ENCODE results near the gene DAAM1.

DNA sequence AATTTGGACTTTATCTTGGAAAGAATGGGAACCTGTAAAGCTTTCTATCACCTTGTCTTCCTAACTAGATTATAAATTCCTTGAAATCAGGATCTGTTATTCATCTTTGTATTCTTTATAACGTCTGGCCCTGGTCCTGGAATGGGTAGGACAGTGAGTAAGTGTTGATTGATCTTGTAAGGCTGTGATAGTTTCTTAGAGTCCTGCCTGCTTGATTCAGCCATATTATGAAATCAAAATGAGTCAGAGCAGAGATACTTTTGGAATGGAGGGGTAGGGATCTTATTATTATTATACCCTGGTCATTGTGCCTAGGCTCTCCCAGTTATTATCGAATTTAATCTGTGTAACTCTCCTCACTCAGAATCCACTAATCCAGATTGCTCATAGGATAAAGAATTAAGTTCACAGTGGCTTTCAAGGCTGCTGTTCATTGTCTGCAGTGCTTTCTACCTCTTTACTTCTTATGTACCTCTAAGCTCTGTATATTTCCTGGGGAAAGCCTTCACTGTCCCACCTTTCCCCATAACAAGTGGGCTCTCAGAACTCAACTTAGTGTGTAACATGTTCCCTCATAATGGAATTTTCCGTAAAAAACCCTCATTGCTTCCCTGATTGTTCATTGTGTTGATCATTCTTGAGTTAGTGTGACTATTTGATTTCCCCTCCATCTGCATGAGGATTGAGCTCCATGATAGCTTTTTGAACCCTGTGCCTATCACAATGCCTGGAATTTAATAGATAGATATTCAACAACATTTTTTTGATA is 93.3 kb downstream of the DAAM1 start:
- TF ChIP-seq ELF1 (IDR thresholded peaks at IDR 0.05) (no peak), RAD21 (IDR thresholded peaks at IDR 0.05; ENCODE audit: low read length) (no peak)
- TF ChIP-seq, protein P1, sequence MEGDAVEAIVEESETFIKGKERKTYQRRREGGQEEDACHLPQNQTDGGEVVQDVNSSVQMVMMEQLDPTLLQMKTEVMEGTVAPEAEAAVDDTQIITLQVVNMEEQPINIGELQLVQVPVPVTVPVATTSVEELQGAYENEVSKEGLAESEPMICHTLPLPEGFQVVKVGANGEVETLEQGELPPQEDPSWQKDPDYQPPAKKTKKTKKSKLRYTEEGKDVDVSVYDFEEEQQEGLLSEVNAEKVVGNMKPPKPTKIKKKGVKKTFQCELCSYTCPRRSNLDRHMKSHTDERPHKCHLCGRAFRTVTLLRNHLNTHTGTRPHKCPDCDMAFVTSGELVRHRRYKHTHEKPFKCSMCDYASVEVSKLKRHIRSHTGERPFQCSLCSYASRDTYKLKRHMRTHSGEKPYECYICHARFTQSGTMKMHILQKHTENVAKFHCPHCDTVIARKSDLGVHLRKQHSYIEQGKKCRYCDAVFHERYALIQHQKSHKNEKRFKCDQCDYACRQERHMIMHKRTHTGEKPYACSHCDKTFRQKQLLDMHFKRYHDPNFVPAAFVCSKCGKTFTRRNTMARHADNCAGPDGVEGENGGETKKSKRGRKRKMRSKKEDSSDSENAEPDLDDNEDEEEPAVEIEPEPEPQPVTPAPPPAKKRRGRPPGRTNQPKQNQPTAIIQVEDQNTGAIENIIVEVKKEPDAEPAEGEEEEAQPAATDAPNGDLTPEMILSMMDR (IDR thresholded peaks at IDR 0.05): no peak
- TF ChIP-seq, protein P2, sequence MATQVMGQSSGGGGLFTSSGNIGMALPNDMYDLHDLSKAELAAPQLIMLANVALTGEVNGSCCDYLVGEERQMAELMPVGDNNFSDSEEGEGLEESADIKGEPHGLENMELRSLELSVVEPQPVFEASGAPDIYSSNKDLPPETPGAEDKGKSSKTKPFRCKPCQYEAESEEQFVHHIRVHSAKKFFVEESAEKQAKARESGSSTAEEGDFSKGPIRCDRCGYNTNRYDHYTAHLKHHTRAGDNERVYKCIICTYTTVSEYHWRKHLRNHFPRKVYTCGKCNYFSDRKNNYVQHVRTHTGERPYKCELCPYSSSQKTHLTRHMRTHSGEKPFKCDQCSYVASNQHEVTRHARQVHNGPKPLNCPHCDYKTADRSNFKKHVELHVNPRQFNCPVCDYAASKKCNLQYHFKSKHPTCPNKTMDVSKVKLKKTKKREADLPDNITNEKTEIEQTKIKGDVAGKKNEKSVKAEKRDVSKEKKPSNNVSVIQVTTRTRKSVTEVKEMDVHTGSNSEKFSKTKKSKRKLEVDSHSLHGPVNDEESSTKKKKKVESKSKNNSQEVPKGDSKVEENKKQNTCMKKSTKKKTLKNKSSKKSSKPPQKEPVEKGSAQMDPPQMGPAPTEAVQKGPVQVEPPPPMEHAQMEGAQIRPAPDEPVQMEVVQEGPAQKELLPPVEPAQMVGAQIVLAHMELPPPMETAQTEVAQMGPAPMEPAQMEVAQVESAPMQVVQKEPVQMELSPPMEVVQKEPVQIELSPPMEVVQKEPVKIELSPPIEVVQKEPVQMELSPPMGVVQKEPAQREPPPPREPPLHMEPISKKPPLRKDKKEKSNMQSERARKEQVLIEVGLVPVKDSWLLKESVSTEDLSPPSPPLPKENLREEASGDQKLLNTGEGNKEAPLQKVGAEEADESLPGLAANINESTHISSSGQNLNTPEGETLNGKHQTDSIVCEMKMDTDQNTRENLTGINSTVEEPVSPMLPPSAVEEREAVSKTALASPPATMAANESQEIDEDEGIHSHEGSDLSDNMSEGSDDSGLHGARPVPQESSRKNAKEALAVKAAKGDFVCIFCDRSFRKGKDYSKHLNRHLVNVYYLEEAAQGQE (IDR thresholded peaks at IDR 0.05; ENCODE audit: low read depth, low read length): no peak
- TF ChIP-seq, protein P3, sequence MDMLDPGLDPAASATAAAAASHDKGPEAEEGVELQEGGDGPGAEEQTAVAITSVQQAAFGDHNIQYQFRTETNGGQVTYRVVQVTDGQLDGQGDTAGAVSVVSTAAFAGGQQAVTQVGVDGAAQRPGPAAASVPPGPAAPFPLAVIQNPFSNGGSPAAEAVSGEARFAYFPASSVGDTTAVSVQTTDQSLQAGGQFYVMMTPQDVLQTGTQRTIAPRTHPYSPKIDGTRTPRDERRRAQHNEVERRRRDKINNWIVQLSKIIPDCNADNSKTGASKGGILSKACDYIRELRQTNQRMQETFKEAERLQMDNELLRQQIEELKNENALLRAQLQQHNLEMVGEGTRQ (IDR thresholded peaks at IDR 0.05; ENCODE audit: borderline replicate concordance, low read depth, low read length): no peak
